ENCODE measurements around the gene TIMELESS. TPM values are rescaled to one million over a fixed set of nuclear protein-coding genes. Genes with fewer than 3 reads are reported as not detected.

TIMELESS gene
- polyA plus RNA-seq, 2 of the 4 experiments (the other 2 are of a cell fraction): 17.6 to 60.1 TPM

DNA sequence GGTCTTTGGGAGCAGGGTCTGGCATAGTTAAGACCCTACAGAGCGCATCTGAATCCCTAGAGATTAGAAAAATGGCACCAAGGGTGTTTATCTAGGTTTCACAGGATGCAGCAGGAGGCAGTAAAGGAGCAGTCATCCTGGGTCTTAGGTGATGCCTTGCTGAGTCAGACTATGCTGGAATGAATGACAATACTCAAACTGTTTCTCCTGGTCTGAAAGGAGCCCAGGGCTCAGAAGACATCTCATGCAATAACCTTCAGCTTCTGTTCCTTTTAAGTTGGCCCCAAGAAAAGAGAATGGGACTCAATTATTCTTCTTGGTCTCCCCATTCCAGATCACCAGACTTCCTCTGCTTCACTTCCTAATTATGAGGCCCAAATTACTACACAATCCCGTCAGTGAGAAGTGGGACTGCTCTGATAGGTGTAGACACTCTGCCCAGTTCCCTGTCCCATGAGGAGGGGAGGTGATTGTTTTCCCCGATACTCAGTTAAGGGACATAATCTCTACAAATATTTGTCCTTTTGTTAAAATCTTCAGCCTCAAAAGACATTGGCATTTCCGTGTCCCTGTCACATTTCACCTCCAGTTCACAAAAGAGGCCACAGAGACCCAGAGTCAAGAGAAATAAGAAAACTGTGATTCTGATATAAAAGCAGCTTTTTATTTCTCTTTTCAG is 71.8 kb downstream of the TIMELESS start:
- ATAC-seq (peak; percentile 66 to 80), DNase-seq (ENCODE audit: low read depth in 1 of 2, low spot score in 1 of 2) (peak in 1 of 2 experiments; percentile 48), FAIRE-seq (no peak)
- POLR2A ChIA-PET: interaction anchor here (0.5 kb wide), 1 partner anchor 20 kb away, joined by 4 read pairs; no protein-coding TSS in a partner anchor
- peaks cover 8% of the 10 kb centered on the region; the same call in 1 of the 3 replicates for H3K9me3 ChIP-seq
- TF ChIP-seq HOXA7 (CRISPR knock-in tag; IDR thresholded peaks at IDR 0.05): no peak
- TF ChIP-seq, protein P1, sequence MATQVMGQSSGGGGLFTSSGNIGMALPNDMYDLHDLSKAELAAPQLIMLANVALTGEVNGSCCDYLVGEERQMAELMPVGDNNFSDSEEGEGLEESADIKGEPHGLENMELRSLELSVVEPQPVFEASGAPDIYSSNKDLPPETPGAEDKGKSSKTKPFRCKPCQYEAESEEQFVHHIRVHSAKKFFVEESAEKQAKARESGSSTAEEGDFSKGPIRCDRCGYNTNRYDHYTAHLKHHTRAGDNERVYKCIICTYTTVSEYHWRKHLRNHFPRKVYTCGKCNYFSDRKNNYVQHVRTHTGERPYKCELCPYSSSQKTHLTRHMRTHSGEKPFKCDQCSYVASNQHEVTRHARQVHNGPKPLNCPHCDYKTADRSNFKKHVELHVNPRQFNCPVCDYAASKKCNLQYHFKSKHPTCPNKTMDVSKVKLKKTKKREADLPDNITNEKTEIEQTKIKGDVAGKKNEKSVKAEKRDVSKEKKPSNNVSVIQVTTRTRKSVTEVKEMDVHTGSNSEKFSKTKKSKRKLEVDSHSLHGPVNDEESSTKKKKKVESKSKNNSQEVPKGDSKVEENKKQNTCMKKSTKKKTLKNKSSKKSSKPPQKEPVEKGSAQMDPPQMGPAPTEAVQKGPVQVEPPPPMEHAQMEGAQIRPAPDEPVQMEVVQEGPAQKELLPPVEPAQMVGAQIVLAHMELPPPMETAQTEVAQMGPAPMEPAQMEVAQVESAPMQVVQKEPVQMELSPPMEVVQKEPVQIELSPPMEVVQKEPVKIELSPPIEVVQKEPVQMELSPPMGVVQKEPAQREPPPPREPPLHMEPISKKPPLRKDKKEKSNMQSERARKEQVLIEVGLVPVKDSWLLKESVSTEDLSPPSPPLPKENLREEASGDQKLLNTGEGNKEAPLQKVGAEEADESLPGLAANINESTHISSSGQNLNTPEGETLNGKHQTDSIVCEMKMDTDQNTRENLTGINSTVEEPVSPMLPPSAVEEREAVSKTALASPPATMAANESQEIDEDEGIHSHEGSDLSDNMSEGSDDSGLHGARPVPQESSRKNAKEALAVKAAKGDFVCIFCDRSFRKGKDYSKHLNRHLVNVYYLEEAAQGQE (IDR thresholded peaks at IDR 0.05): no peak
- peak in 1 of 2 experiments; percentile 46; a peak in 2 of 5 replicates for TF ChIP-seq RAD21 (conservative IDR thresholded peaks at IDR 0.05 in 1 of 2, IDR thresholded peaks at IDR 0.05 in 1 of 2)
- no peak for TF ChIP-seq FOXS1 (CRISPR knock-in tag; IDR thresholded peaks at IDR 0.05)
- H3K4me2 ChIP-seq: no peak overlapping the region
- CTCF ChIA-PET: interaction anchor here (0.9 to 2.6 kb wide), 5 partner anchors 8 to 87 kb away, joined by 3 to 9 read pairs (median 4); no protein-coding TSS in a partner anchor
- no peak overlapping the region for H3K4me3 ChIP-seq
- WGBS (ENCODE audit: missing lambda C conversion rate): 70% methylated on average over 4 of the region's 4 CpGs
- no peak overlapping the region for H3K27ac ChIP-seq
- no peaks in the 10 kb centered on the region for H3K4me1 ChIP-seq

DNA sequence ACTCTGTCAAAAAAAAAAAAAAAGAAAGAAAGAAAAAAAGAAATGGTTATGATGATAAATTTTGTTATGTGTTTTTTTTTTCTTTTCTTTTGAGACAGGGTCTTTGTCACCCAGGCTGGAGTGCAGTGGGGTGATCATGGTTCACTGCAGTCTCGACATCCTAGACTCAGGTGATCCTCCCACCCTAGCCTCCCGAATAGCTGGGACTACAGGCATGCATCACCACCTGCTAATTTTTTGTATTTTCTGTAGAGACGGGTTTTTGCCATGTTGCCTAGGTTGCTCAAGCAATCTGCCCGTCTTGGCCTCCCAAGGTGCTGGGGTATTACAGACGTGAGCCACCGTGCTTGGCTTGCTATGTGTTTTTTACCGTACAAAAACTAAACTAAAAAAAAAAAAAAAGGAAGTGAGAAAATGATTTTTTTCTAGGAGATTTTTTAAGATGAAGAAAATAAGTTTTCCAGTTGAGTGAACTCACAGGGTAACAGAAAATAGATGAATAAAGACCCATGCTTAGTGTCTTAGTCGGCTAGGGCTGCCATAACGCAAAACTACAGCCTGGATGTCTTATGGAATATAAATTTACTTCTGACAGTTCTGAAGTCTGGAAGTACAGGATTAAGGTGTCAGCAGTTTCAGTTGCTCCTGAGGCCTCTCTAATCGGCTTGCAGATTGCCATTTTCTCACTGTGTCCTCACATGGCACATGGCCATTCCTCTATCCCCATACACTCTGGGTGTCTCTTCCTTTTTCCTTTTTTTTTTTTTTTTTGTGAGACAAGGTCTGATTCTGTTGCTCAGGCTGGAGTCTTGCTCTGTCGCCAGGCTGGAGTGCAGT is 73.4 kb downstream of the TIMELESS start:
- TF ChIP-seq GATA3 (IDR thresholded peaks at IDR 0.05; ENCODE audit: borderline replicate concordance) (no peak), EHF (CRISPR knock-in tag; IDR thresholded peaks at IDR 0.05) (no peak), ESRRA (IDR thresholded peaks at IDR 0.05; ENCODE audit: borderline replicate concordance, low read length) (no peak), RNF2 (IDR thresholded peaks at IDR 0.05; ENCODE audit: borderline replicate concordance, low read depth) (no peak), NPAS2 (CRISPR knock-in tag; IDR thresholded peaks at IDR 0.05; ENCODE audit: borderline replicate concordance) (no peak)
- TF ChIP-seq, protein P1 (IDR thresholded peaks at IDR 0.05): no peak
- TF ChIP-seq, protein P2, sequence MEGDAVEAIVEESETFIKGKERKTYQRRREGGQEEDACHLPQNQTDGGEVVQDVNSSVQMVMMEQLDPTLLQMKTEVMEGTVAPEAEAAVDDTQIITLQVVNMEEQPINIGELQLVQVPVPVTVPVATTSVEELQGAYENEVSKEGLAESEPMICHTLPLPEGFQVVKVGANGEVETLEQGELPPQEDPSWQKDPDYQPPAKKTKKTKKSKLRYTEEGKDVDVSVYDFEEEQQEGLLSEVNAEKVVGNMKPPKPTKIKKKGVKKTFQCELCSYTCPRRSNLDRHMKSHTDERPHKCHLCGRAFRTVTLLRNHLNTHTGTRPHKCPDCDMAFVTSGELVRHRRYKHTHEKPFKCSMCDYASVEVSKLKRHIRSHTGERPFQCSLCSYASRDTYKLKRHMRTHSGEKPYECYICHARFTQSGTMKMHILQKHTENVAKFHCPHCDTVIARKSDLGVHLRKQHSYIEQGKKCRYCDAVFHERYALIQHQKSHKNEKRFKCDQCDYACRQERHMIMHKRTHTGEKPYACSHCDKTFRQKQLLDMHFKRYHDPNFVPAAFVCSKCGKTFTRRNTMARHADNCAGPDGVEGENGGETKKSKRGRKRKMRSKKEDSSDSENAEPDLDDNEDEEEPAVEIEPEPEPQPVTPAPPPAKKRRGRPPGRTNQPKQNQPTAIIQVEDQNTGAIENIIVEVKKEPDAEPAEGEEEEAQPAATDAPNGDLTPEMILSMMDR (IDR thresholded peaks at IDR 0.05): no peak
- TF ChIP-seq, protein P3, sequence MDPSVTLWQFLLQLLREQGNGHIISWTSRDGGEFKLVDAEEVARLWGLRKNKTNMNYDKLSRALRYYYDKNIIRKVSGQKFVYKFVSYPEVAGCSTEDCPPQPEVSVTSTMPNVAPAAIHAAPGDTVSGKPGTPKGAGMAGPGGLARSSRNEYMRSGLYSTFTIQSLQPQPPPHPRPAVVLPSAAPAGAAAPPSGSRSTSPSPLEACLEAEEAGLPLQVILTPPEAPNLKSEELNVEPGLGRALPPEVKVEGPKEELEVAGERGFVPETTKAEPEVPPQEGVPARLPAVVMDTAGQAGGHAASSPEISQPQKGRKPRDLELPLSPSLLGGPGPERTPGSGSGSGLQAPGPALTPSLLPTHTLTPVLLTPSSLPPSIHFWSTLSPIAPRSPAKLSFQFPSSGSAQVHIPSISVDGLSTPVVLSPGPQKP (IDR thresholded peaks at IDR 0.05; ENCODE audit: low read depth, low read length): no peak
- peaks cover 8% of the 10 kb centered on the region; the same call in 1 of the 3 replicates for H3K9me3 ChIP-seq
- WGBS (ENCODE audit: missing lambda C conversion rate): 63% methylated on average over 11 of the region's 11 CpGs
- peak in 1 of 2 experiments; percentile 26; a peak in 2 of 6 replicates for ATAC-seq
- ChIA-PET CTCF (interaction anchor here (0.7 to 2.6 kb wide), 4 partner anchors 50 to 248 kb away, joined by 3 to 7 read pairs (median 4); partner anchors contain the start of gene ESYT1), POLR2A (no interaction called here)
- no peaks in the 10 kb centered on the region for H3K4me1 ChIP-seq
- no peak for FAIRE-seq
- DNase-seq (ENCODE audit: low read depth in 1 of 2, low spot score in 1 of 2): no peak
- no peak overlapping the region for H3K4me2 ChIP-seq
- H3K4me3 ChIP-seq: no peak overlapping the region
- no peak overlapping the region for H3K27ac ChIP-seq

All from A549 (cell line).